Chondrocyte (in vitro differentiated cells): ENCODE data around the gene TEX264. TPM values are rescaled to one million over a fixed set of nuclear protein-coding genes. Genes with fewer than 3 reads are reported as not detected.

Experiments used
- DNase-seq: peaks from one replicate; pipeline ENCODE4 v3.0.0; 2021; ENCODE audit warnings: mixed read lengths, low spot score
- H3K27ac Mint-ChIP-seq: one replicate; pipeline ENCODE4 v1.8.0; 2021; ENCODE audit warnings: mild to moderate bottlenecking, moderate library complexity, mixed read lengths; ENCODE audit not compliant: unreplicated experiment
- H3K27me3 Mint-ChIP-seq: 2 replicates; pipeline ENCODE4 v1.8.0; 2021; ENCODE audit warnings: low read depth, mixed read lengths
- H3K36me3 Mint-ChIP-seq: 2 replicates; pipeline ENCODE4 v1.8.0; 2021; ENCODE audit warnings: low read depth, mixed read lengths
- H3K4me1 Mint-ChIP-seq: 2 replicates; pipeline ENCODE4 v1.8.0; 2021; ENCODE audit warnings: low read depth, mild to moderate bottlenecking, mixed read lengths
- H3K4me3 Mint-ChIP-seq: one replicate; pipeline ENCODE4 v1.8.0; 2021; ENCODE audit warnings: mild to moderate bottlenecking, moderate library complexity, mixed read lengths; ENCODE audit not compliant: unreplicated experiment
- H3K9me3 Mint-ChIP-seq: 2 replicates; pipeline ENCODE4 v1.8.0; 2021; ENCODE audit warnings: low read depth, mixed read lengths
- total RNA-seq: library from RNA; stranded (reverse); gene quantifications from 3 replicates; pipeline ENCODE4 v1.2.1, GENCODE V29; 2021
- TF ChIP-seq, protein P1 (sequence below): fragments of 200-600 bp; sonication (generic); IDR thresholded peaks from 2 replicates; pipeline ENCODE4 v1.5.0; 2021; ENCODE audit warnings: antibody characterized with exemption, mild to moderate bottlenecking, moderate library complexity

The TEX264 gene
- total RNA-seq, 1 donor from 2014 or later = 45.0 TPM

- TF ChIP-seq, protein P1, sequence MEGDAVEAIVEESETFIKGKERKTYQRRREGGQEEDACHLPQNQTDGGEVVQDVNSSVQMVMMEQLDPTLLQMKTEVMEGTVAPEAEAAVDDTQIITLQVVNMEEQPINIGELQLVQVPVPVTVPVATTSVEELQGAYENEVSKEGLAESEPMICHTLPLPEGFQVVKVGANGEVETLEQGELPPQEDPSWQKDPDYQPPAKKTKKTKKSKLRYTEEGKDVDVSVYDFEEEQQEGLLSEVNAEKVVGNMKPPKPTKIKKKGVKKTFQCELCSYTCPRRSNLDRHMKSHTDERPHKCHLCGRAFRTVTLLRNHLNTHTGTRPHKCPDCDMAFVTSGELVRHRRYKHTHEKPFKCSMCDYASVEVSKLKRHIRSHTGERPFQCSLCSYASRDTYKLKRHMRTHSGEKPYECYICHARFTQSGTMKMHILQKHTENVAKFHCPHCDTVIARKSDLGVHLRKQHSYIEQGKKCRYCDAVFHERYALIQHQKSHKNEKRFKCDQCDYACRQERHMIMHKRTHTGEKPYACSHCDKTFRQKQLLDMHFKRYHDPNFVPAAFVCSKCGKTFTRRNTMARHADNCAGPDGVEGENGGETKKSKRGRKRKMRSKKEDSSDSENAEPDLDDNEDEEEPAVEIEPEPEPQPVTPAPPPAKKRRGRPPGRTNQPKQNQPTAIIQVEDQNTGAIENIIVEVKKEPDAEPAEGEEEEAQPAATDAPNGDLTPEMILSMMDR = no peak
Measured at GRCh38 chr3:51671734-51672475, 853 bp downstream of the TEX264 start.

GRCh38 chr3:51673181-51673801 lies 2.2 kb downstream of the TEX264 start:
- Mint-ChIP-seq H3K4me3 (no peak overlapping the region), H3K4me1 (peaks cover 41% of the 10 kb centered on the region), H3K27me3 (no peaks in the 10 kb centered on the region), H3K27ac (no peak overlapping the region), H3K36me3 (no peaks in the 10 kb centered on the region), H3K9me3 (no peaks in the 10 kb centered on the region)
- no peak for DNase-seq
- TF ChIP-seq, protein P1 = no peak

More at GRCh38 chr3:51671734-51672475, 853 bp downstream of the TEX264 start:
- Mint-ChIP-seq H3K27ac (peak overlapping the region; percentile 68), H3K27me3 (no peaks in the 10 kb centered on the region), H3K9me3 (no peaks in the 10 kb centered on the region), H3K4me1 (peaks cover 41% of the 10 kb centered on the region), H3K4me3 (peak overlapping the region; percentile 83), H3K36me3 (no peaks in the 10 kb centered on the region)
- no peak for DNase-seq

DNA sequence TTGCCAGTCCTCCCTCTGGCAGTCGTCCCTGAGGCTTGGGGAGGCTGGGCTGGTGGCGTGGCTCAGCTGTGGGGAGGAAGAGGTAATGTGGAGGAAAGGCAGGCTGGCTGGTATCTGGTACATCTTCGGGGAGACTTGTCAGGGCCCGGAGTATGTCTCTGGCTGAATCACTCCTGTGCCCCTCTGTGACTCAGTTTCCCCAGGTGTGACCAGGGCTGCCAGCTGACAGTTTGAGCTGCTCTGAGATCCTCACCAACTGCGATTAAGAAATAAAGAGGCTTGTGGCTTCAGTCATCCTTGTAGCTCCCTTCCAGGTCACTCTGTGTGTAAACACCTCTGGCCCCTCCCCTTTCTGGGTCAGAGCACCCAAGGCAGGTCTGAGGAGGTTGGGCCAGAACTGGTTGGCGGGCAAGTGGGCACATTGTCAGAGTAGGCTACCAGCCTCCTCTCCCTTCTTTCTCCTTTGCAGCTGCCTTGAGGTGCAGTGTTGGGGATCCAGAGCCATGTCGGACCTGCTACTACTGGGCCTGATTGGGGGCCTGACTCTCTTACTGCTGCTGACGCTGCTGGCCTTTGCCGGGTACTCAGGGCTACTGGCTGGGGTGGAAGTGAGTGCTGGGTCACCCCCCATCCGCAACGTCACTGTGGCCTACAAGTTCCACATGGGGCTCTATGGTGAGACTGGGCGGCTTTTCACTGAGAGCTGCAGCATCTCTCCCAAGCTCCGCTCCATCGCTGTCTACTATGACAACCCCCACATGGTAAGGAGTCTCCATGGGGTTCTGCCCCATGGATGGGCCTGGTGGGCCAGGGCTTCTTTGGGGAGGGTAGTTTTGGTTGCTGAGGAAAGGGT lies 3.0 kb downstream of the TEX264 start:
- no peaks in the 10 kb centered on the region for H3K36me3 Mint-ChIP-seq
- TF ChIP-seq, protein P1 = no peak
- peaks cover 38% of the 10 kb centered on the region for H3K4me1 Mint-ChIP-seq
- H3K4me3 Mint-ChIP-seq = no peak overlapping the region
- H3K27ac Mint-ChIP-seq = no peak overlapping the region
- H3K9me3 Mint-ChIP-seq = no peaks in the 10 kb centered on the region
- no peak for DNase-seq
- H3K27me3 Mint-ChIP-seq = no peaks in the 10 kb centered on the region

DNA sequence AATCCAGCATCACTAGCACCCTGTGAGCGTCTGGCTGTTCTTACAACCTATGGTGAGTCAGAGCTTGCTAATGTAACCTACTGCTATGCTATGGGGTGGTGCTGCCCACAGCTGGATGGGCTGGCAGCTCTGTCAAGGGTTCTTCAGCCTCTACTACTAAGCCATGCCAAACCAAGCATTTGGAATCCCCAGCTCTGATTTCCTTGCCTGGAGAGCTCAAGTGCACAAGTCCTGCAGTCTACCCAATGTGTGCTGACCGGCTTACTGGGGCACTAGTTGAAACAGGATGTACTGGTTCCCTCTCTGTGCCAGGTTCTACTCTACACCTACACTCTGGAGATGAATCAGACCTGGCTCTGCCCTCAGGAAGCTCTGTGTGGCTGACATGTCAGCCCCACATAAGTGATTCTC lies 4.2 kb downstream of the TEX264 start:
- peak overlapping the region; percentile 32 for H3K27ac Mint-ChIP-seq
- H3K9me3 Mint-ChIP-seq = no peaks in the 10 kb centered on the region
- H3K36me3 Mint-ChIP-seq = no peaks in the 10 kb centered on the region
- DNase-seq = no peak
- TF ChIP-seq, protein P1 = no peak
- no peak overlapping the region for H3K4me3 Mint-ChIP-seq
- no peaks in the 10 kb centered on the region for H3K27me3 Mint-ChIP-seq
- H3K4me1 Mint-ChIP-seq = peaks cover 33% of the 10 kb centered on the region

- Mint-ChIP-seq H3K4me1 (peaks cover 36% of the 10 kb centered on the region), H3K9me3 (no peaks in the 10 kb centered on the region), H3K4me3 (no peak overlapping the region), H3K27me3 (no peaks in the 10 kb centered on the region), H3K27ac (no peak overlapping the region), H3K36me3 (peaks cover under 1% of the 10 kb centered on the region)
- TF ChIP-seq, protein P1 = no peak
- no peak for DNase-seq
Measured at GRCh38 chr3:51676102-51676640, 5.1 kb downstream of the TEX264 start.
